CD14-positive monocyte (primary cell): ENCODE measurements around the gene ORAI2. TPM values are rescaled to one million over a fixed set of nuclear protein-coding genes. Genes with fewer than 3 reads are reported as not detected.
A peak's percentile ranks its signal among the peaks of the same experiment; 100 is the strongest.

Experiments used
- DNase-seq, 3 donors: peaks; one replicate each; pipeline ENCODE4 v3.0.0-alpha.2; 2011 to 2022
- H2AFZ ChIP-seq: 2 replicates; pipeline ENCODE4 v1.6.0; 2012; ENCODE audit warnings: mild to moderate bottlenecking, low read depth, low read length, inconsistent platforms; ENCODE audit not compliant: insufficient read depth, poor library complexity, severe bottlenecking
- H3K27ac ChIP-seq, 2 donors: 1 replicate in 1 of 2; 2 replicates in 1 of 2; pipeline ENCODE4 v1.5.1; 2012 to 2013; ENCODE audit warnings: low read length in 2 of 2, control low read depth in 1 of 2, inconsistent platforms in 1 of 2, low read depth in 1 of 2, mild to moderate bottlenecking in 1 of 2
- H3K27me3 ChIP-seq, 2 donors: one replicate each; pipeline versions ENCODE4 v1.6.0 to v1.6.1; 2011 to 2013; ENCODE audit warnings: low read length in 2 of 2; ENCODE audit not compliant: control insufficient read depth in 2 of 2, insufficient read depth in 2 of 2
- H3K36me3 ChIP-seq, 2 donors: replicated peaks in 1 of 2; 1 replicate in 1 of 2; 2 replicates in 1 of 2; pipeline versions ENCODE4 v1.5.1 to v1.6.1; 2012 to 2013; ENCODE audit warnings: low read length in 2 of 2, control low read depth in 1 of 2, inconsistent platforms in 1 of 2, mild to moderate bottlenecking in 1 of 2; ENCODE audit not compliant: insufficient read depth in 2 of 2, control insufficient read depth in 1 of 2
- H3K4me1 ChIP-seq, 2 donors: 1 replicate in 1 of 2; 2 replicates in 1 of 2; pipeline versions ENCODE4 v1.5.1 to v1.6.1; 2012 to 2013; ENCODE audit warnings: low read length in 2 of 2, control low read depth in 1 of 2, inconsistent platforms in 1 of 2, mild to moderate bottlenecking in 1 of 2, moderate library complexity in 1 of 2; ENCODE audit not compliant: insufficient read depth in 2 of 2, control insufficient read depth in 1 of 2
- H3K4me2 ChIP-seq: replicated peaks from 2 replicates; pipeline ENCODE3; 2012; ENCODE audit warnings: low read length, moderate library complexity, mild to moderate bottlenecking; ENCODE audit not compliant: poor library complexity, severe bottlenecking; ENCODE audit errors: extremely low read depth
- H3K4me3 ChIP-seq, 3 experiments: fragments of 200-600 bp in 1 of 3; sonication (generic) in 1 of 3; replicated peaks in 1 of 3; 1 replicate in 2 of 3; 2 replicates in 1 of 3; pipeline ENCODE4 v1.5.1; 2011 to 2013; ENCODE audit warnings: low read length in 3 of 3, mild to moderate bottlenecking in 3 of 3, control low read depth in 2 of 3, low read depth in 2 of 3, inconsistent platforms in 1 of 3, moderate library complexity in 1 of 3
- H3K79me2 ChIP-seq: 2 replicates; pipeline ENCODE4 v1.6.0; 2012; ENCODE audit warnings: mild to moderate bottlenecking, control low read depth, inconsistent platforms, low read length, moderate library complexity; ENCODE audit not compliant: insufficient read depth
- H3K9ac ChIP-seq: 2 replicates; pipeline ENCODE4 v1.6.0; 2017; ENCODE audit warnings: low read length, mild to moderate bottlenecking; ENCODE audit not compliant: insufficient read depth, poor library complexity, severe bottlenecking
- H3K9me3 ChIP-seq, 2 donors: replicated peaks in 1 of 2; 1 replicate in 1 of 2; 2 replicates in 1 of 2; pipeline versions ENCODE4 v1.5.1 to v1.6.1; 2012 to 2013; ENCODE audit warnings: low read length in 2 of 2, control low read depth in 1 of 2; ENCODE audit not compliant: control insufficient read depth in 1 of 2, insufficient read depth in 1 of 2
- H4K20me1 ChIP-seq: 2 replicates; pipeline ENCODE4 v1.6.0; 2012; ENCODE audit warnings: mild to moderate bottlenecking, low read length, control low read depth, moderate library complexity; ENCODE audit not compliant: insufficient read depth
- H3K27ac Mint-ChIP-seq, 7 donors: one replicate each; pipeline ENCODE4 v1.8.0; 2020; ENCODE audit warnings: mild to moderate bottlenecking in 7 of 7, mixed read lengths in 7 of 7, moderate library complexity in 6 of 7, inconsistent platforms in 2 of 7
- H3K27me3 Mint-ChIP-seq, 3 donors: one replicate each; pipeline ENCODE4 v1.8.0; 2021 to 2022; ENCODE audit warnings: low read depth in 3 of 3, mild to moderate bottlenecking in 3 of 3, mixed read lengths in 3 of 3, moderate library complexity in 3 of 3, inconsistent platforms in 1 of 3
- H3K36me3 Mint-ChIP-seq, 2 donors: one replicate each; pipeline ENCODE4 v1.8.0; 2020; ENCODE audit warnings: mixed read lengths in 2 of 2, inconsistent platforms in 1 of 2, mild to moderate bottlenecking in 1 of 2
- H3K4me1 Mint-ChIP-seq: one replicate; pipeline ENCODE4 v1.8.0; 2020; ENCODE audit warnings: mild to moderate bottlenecking, mixed read lengths
- H3K4me3 Mint-ChIP-seq, 2 donors: one replicate each; pipeline ENCODE4 v1.8.0; 2020; ENCODE audit warnings: mild to moderate bottlenecking in 2 of 2, mixed read lengths in 2 of 2, moderate library complexity in 1 of 2
- H3K9me3 Mint-ChIP-seq, 7 donors: one replicate each; pipeline ENCODE4 v1.8.0; 2020 to 2022; ENCODE audit warnings: mixed read lengths in 7 of 7, mild to moderate bottlenecking in 6 of 7, moderate library complexity in 6 of 7, inconsistent platforms in 2 of 7
- WGBS: methylation state at CpG from one replicate; pipeline ENCODE4 v1.1.5; 2013; ENCODE audit warnings: missing lambda C conversion rate; ENCODE audit not compliant: insufficient coverage; 5-methylcytosine and 5-hydroxymethylcytosine counted together
- intact Hi-C, 2 donors: fragments of 100-400 bp; cut with micrococcal nuclease; formaldehyde crosslinking; loops; one replicate each; pipeline versions ENCODE4 v1.15.0 to v1.15.1; 2023
- polyA plus RNA-seq, 3 donors: library from polyadenylated mRNA; depleted of rRNA in 1 of 3; unstranded in 2 of 3; stranded (reverse) in 1 of 3; fragments of 300-500 nt in 2 of 3; fragments of >200 nt in 1 of 3; fragmentation: Illumina TruSeq in 2 of 3; gene quantifications; 1 replicate in 2 of 3; 2 replicates in 1 of 3; pipeline ENCODE4 v1.2.3, GENCODE V29; 2012 to 2021
- TF ChIP-seq, protein P1 (sequence below): fragments of 200-600 bp; IDR thresholded peaks from one replicate; pipeline ENCODE4 v1.8.0; 2022; ENCODE audit warnings: antibody characterized with exemption, mild to moderate bottlenecking

The ORAI2 gene
- polyA plus RNA-seq, 3 donors: 27.5 to 50.0 (median 38.2) TPM

DNA sequence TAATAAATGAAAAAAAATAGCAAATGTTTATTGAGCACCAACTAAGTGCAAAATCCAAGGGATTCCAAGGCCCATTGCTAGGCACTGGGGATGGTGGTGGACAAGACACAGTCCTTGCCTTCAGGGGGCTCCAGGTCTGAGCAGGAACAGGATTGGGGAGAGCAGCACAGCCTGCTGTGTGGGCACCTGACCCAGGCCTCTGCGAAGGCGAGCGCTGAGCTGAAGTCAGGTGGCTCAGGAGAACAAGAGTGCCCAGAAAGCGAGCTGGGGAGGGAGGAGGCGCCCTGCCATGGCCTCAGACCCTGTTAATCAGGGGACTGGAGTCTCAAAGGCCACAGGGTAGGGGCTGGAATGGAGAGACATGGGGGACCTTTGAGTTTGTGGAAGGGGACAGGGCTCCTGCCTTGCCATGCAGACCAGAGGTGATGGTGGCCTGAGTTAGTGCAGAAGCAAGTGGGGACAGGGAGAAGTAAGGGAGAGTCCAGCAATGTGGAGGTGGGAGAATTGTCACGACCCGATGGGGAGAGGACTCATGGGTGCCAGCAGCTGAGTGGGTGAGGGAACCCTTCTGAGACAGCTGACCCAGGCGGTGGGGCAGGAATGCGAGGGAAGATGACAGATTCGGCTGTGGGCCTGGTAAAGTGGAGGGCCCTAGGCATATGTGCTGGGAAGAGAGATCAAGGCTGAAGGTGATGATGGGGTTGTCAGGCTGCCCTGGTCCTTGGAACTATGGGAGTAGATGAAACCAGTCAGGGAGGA lies 4.1 kb upstream of the ORAI2 start:
- Histone ChIP-seq H3K36me3 (no peaks in the 10 kb centered on the region), H3K27ac (peak overlapping the region; percentile 89 to 100), H3K9me3 (no peaks in the 10 kb centered on the region), H3K4me1 (peaks cover 93 to 95% of the 10 kb centered on the region in 2 donors), H3K9ac (no peak overlapping the region), H4K20me1 (no peaks in the 10 kb centered on the region), H3K4me3 (peak overlapping the region in 1 of 3 experiments; percentile 34), H3K79me2 (peaks cover 15% of the 10 kb centered on the region), H2AFZ (no peak overlapping the region), H3K27me3 (no peaks in the 10 kb centered on the region), H3K4me2 (no peak overlapping the region)
- peaks cover 17% of the 10 kb centered on the region in 2 donors for H3K36me3 Mint-ChIP-seq
- H3K27ac Mint-ChIP-seq: peak overlapping the region; percentile 95 to 100 (median 97)
- peaks cover 0 to 2% (median 0%) of the 10 kb centered on the region in 7 donors for H3K9me3 Mint-ChIP-seq
- intact Hi-C loops: no loop called here
- TF ChIP-seq, protein P1, sequence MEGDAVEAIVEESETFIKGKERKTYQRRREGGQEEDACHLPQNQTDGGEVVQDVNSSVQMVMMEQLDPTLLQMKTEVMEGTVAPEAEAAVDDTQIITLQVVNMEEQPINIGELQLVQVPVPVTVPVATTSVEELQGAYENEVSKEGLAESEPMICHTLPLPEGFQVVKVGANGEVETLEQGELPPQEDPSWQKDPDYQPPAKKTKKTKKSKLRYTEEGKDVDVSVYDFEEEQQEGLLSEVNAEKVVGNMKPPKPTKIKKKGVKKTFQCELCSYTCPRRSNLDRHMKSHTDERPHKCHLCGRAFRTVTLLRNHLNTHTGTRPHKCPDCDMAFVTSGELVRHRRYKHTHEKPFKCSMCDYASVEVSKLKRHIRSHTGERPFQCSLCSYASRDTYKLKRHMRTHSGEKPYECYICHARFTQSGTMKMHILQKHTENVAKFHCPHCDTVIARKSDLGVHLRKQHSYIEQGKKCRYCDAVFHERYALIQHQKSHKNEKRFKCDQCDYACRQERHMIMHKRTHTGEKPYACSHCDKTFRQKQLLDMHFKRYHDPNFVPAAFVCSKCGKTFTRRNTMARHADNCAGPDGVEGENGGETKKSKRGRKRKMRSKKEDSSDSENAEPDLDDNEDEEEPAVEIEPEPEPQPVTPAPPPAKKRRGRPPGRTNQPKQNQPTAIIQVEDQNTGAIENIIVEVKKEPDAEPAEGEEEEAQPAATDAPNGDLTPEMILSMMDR: no peak
- no peak overlapping the region for H3K4me3 Mint-ChIP-seq
- 97% methylated on average over 10 of the region's 10 CpGs for WGBS
- H3K4me1 Mint-ChIP-seq: peaks cover 87% of the 10 kb centered on the region
- DNase-seq: no peak
- H3K27me3 Mint-ChIP-seq: peaks cover 0 to 5% (median 0%) of the 10 kb centered on the region in 3 donors

DNA sequence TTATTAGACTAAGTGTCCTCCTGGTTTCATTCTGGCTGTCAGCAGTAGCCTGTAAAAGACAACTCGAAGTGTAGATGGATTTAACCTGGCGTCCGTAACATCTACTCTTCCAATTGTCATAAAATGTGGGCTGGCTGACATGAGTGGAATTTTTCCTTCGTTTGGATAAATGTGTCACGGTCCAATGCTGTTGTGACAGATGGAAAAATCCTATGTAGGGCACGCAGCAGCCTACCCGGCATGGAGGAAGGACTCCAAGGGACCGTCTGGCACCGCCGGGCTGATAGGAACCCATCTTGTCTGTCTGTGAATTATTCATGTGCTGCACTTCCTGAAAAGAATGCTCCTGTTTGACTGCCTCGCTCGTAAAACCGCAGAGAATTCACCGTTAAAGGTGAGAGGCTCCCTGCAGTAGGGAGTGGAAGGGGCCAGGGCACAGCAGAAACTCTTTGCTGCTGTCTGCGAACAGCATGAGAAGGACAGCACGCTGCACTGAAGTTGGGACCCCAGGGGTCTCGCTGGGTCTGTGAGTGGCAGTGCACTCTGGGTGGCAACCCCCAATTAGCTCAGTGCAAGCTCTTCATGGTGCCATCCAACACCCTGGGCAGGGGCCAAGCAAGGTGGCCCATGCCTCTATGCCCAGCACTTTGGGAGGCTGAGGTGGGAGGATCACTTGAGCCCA lies 1.6 kb upstream of the ORAI2 start:
- peak overlapping the region; percentile 95 to 100 (median 97) for H3K27ac Mint-ChIP-seq
- peaks cover 77% of the 10 kb centered on the region for H3K4me1 Mint-ChIP-seq
- peak overlapping the region; percentile 53 for H2AFZ ChIP-seq
- H3K36me3 ChIP-seq: peaks cover 4 to 7% of the 10 kb centered on the region in 2 donors
- H3K27me3 Mint-ChIP-seq: peaks cover 0 to 1% (median 0%) of the 10 kb centered on the region in 3 donors
- peak overlapping the region; percentile 31 for H3K4me2 ChIP-seq
- H3K9me3 ChIP-seq: no peaks in the 10 kb centered on the region
- TF ChIP-seq, protein P1: no peak
- H4K20me1 ChIP-seq: no peaks in the 10 kb centered on the region
- DNase-seq: peak; percentile 57 to 83 (median 83)
- H3K36me3 Mint-ChIP-seq: peaks cover 11 to 19% of the 10 kb centered on the region in 2 donors
- H3K27me3 ChIP-seq: no peaks in the 10 kb centered on the region
- peaks cover 73 to 80% of the 10 kb centered on the region in 2 donors for H3K4me1 ChIP-seq
- peak overlapping the region in 1 of 3 experiments; percentile 30 for H3K4me3 ChIP-seq
- 11% methylated on average over 12 of the region's 17 CpGs for WGBS
- intact Hi-C loops: loop anchor here in 1 of 2 donors (5.0 kb wide), 1 partner anchor 34 kb away; the partner anchor contains the start of gene PRKRIP1
- peaks cover 25% of the 10 kb centered on the region for H3K79me2 ChIP-seq
- H3K27ac ChIP-seq: peak overlapping the region; percentile 89 to 100
- H3K9ac ChIP-seq: peak overlapping the region; percentile 63
- peak overlapping the region; percentile 54 to 64 for H3K4me3 Mint-ChIP-seq
- H3K9me3 Mint-ChIP-seq: peaks cover 0 to 2% (median 0%) of the 10 kb centered on the region in 7 donors
